ENCODE measurements around the gene SLC22A31. TPM values are rescaled to one million over a fixed set of nuclear protein-coding genes. Genes with fewer than 3 reads are reported as not detected.

Gene SLC22A31
- total and polyA plus RNA-seq, 2 donors (not counting 3 experiments of a cell fraction or from before 2014, with no cell fraction given) = 1.0 TPM; not detected in 1

- Histone ChIP-seq H3K27me3 (ENCODE audit: control insufficient read depth in 2 of 2, insufficient read depth in 2 of 2, low read length in 2 of 2) (no peaks in the 10 kb centered on the region), H3K36me3 (ENCODE audit: control insufficient read depth in 2 of 2, extremely low read depth in 1 of 2, insufficient read depth in 2 of 2, low read length in 2 of 2) (no peaks in the 10 kb centered on the region), H4K20me1 (replicated peaks; ENCODE audit: control insufficient read depth, extremely low read depth, insufficient read depth, low read length) (no peaks in the 10 kb centered on the region), H3K27ac (ENCODE audit: insufficient read depth, low read depth, low read length) (no peak overlapping the region), H2AFZ (ENCODE audit: low read depth, low read length) (no peak overlapping the region), H3K4me2 (ENCODE audit: insufficient read depth, low read length) (no peak overlapping the region), H3K9me1 (replicated peaks; ENCODE audit: control insufficient read depth, extremely low read depth, insufficient read depth, low read length) (no peaks in the 10 kb centered on the region), H3K9me3 (replicated peaks; ENCODE audit: control insufficient read depth, insufficient read depth, low read length) (no peaks in the 10 kb centered on the region), H3K79me2 (ENCODE audit: control insufficient read depth, insufficient read depth, low read length) (no peaks in the 10 kb centered on the region), H3K4me1 (ENCODE audit: control insufficient read depth, extremely low read depth, insufficient read depth, low read length) (no peaks in the 10 kb centered on the region), H3K9ac (replicated peaks; ENCODE audit: extremely low read depth, insufficient read depth, low read length) (no peak overlapping the region), H3K4me3 (replicated peaks in 1 of 3; ENCODE audit: insufficient read depth in 1 of 3, low read depth in 1 of 3, low read length in 3 of 3) (no peak overlapping the region)
- no peak for DNase-seq (ENCODE audit: low read depth, low spot score)
- dilution Hi-C loops (cut with MboI; ENCODE audit: extremely low pct_ligation_motif_present, low sequenced_read_pairs) (no loop called here), intact Hi-C loops (cut with micrococcal nuclease) (no loop called here)
- ChIA-PET CTCF (no interaction called here), POLR2A (no interaction called here)
- BruUV-seq (replicated peaks) = no TSS peak
- TF ChIP-seq POLR2AphosphoS5 (IDR thresholded peaks at IDR 0.05; ENCODE audit: insufficient read depth, low read depth, low read length) = no peak
- TF ChIP-seq MYC (IDR thresholded peaks at IDR 0.05; ENCODE audit: low read depth, low read length) = no peak
- no peak for TF ChIP-seq POLR2A (IDR thresholded peaks at IDR 0.05; ENCODE audit: low read depth, low read length)
- TF ChIP-seq GATA2 (IDR thresholded peaks at IDR 0.05; ENCODE audit: insufficient read depth, insufficient read length, low read depth, low read length) = no peak
- TF ChIP-seq MAX (IDR thresholded peaks at IDR 0.05; ENCODE audit: insufficient read depth, insufficient read length) = no peak
- TF ChIP-seq FOS (IDR thresholded peaks at IDR 0.05; ENCODE audit: borderline replicate concordance, insufficient read depth, low read length) = no peak
- TF ChIP-seq JUN (IDR thresholded peaks at IDR 0.05; ENCODE audit: borderline replicate concordance, insufficient read depth, insufficient read length, low read depth) = no peak
- TF ChIP-seq CTCF (IDR thresholded peaks at IDR 0.05; ENCODE audit: extremely low read depth in 1 of 2, insufficient read depth in 1 of 2, low read depth in 1 of 2, low read length in 2 of 2) = no peak
- TF ChIP-seq EZH2 (IDR thresholded peaks at IDR 0.05; ENCODE audit: borderline replicate concordance, low read depth, low read length, severe bottlenecking) = no peak
- no peak for FAIRE-seq
These were observed 9.1 kb downstream of the SLC22A31 start for GRCh38 chr16:89191033-89191900.

Measured in endothelial cell of umbilical vein (primary cell).